Stimulated activated naive CD8-positive, alpha-beta T cell treated with anti-CD3 and anti-CD28 coated beads, Interleukin-15, Interleukin-2, amounts not matched to agents 100 ng/mL and 50 ng/mL, for 24 hours (primary cell): ENCODE measurements around the gene SLC23A1.

ENCODE experiments used
- H3K27ac Mint-ChIP-seq: one replicate; pipeline ENCODE4 v1.8.0; 2021; ENCODE audit warnings: mild to moderate bottlenecking, mixed read lengths
- H3K27me3 Mint-ChIP-seq: one replicate; pipeline ENCODE4 v1.8.0; 2021; ENCODE audit warnings: mixed read lengths
- H3K36me3 Mint-ChIP-seq: one replicate; pipeline ENCODE4 v1.8.0; 2021; ENCODE audit warnings: low read depth, mixed read lengths
- H3K4me1 Mint-ChIP-seq: one replicate; pipeline ENCODE4 v1.8.0; 2021; ENCODE audit warnings: low read depth, mixed read lengths
- H3K4me3 Mint-ChIP-seq: one replicate; pipeline ENCODE4 v1.8.0; 2021; ENCODE audit warnings: mild to moderate bottlenecking, mixed read lengths
- H3K9me3 Mint-ChIP-seq: one replicate; pipeline ENCODE4 v1.8.0; 2021; ENCODE audit warnings: mixed read lengths

The SLC23A1 gene

GRCh38 chr5:139396691-139397090 is 13.6 kb upstream of the SLC23A1 start:
- H3K36me3 Mint-ChIP-seq = peaks cover 5% of the 10 kb centered on the region
- H3K4me1 Mint-ChIP-seq = peaks cover 35% of the 10 kb centered on the region
- no peak overlapping the region for H3K27ac Mint-ChIP-seq
- no peak overlapping the region for H3K4me3 Mint-ChIP-seq
- no peaks in the 10 kb centered on the region for H3K27me3 Mint-ChIP-seq
- no peaks in the 10 kb centered on the region for H3K9me3 Mint-ChIP-seq

DNA sequence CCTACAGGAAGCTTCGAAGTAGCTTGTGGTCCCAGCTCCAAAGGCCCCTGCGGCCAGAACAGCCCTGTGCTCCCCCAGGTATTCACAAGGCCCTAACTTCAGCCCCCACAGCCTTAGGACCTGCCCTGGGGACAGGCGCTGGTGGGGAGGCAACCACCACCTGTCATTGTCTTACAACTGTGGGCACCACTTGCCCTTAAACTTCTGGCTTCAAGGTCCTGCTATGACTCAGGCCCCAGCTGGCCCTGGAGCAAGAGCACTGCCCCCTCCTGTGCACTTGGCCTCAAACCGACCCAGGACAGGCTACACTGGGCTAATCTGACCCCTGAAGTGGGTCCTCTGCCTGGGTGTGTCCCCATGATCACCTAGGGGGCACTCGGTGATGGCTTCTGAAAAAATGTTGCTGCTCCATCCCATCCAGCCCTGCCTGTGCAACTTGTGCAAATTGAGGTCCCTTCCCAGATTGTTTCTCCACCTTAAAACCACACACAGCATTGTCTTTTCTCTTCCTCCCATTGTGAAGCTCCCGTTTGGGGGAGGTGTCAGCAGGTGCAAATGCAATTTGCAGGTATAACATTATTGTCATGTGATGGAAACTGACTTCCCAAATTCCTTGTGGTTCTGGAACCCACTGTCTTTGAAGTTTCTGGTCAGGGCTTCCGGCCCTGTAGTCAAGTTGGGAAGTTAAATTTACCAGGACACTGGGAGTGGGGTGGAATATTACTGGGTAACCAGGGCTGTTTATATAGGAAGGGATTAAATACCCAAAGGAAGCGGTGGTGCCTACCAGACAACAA is 12.9 kb upstream of the SLC23A1 start:
- Mint-ChIP-seq H3K9me3 (no peaks in the 10 kb centered on the region), H3K27me3 (no peaks in the 10 kb centered on the region), H3K4me3 (peak overlapping the region; percentile 30), H3K36me3 (peaks cover 5% of the 10 kb centered on the region), H3K4me1 (peaks cover 42% of the 10 kb centered on the region), H3K27ac (no peak overlapping the region)

GRCh38 chr5:139394654-139395566 is 11.8 kb upstream of the SLC23A1 start, which contains the start of gene PROB1:
Gene PROB1 (minus strand): TSS chr5:139395104. CDS start chr5:139395081, 23 bp downstream.
- peaks cover 5% of the 10 kb centered on the region for H3K36me3 Mint-ChIP-seq
- H3K4me3 Mint-ChIP-seq = peak within 1 kb of the TSS; percentile 95
- H3K4me1 Mint-ChIP-seq = peaks cover 52% of the 10 kb centered on the region
- H3K9me3 Mint-ChIP-seq = no peaks in the 10 kb centered on the region
- H3K27me3 Mint-ChIP-seq = no peaks in the 10 kb centered on the region
- H3K27ac Mint-ChIP-seq = no peak within 1 kb of the TSS

DNA sequence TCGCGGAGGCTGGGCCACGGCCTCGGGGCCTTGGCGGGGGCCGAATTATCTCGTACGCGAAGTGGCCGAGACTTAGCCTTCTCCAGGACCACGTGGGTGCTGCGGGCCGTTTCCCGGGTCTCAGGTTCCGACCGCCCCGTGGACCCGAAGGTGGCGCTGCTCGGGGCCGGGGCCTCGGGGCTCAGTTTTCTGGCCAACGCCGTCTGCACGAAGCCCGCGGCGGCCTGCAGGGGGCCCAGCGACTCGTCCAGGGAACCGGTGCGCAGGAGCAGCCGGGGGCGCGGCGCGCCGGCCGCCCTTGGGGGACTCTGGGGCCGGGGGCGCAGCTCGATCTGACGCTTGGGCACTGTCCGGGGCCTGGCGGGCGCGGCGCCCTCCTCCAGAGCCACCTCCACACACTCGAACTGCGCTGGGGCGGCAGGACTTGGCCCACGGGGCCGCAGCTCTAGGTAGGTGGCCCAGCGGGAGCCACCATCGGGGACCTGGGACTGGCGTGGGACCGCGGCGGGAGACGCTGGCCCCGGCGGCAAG is 11.1 kb upstream of the SLC23A1 start:
- H3K4me1 Mint-ChIP-seq = peaks cover 52% of the 10 kb centered on the region
- H3K36me3 Mint-ChIP-seq = peaks cover 5% of the 10 kb centered on the region
- no peak overlapping the region for H3K27ac Mint-ChIP-seq
- H3K27me3 Mint-ChIP-seq = no peaks in the 10 kb centered on the region
- H3K9me3 Mint-ChIP-seq = no peaks in the 10 kb centered on the region
- H3K4me3 Mint-ChIP-seq = peak overlapping the region; percentile 95

DNA sequence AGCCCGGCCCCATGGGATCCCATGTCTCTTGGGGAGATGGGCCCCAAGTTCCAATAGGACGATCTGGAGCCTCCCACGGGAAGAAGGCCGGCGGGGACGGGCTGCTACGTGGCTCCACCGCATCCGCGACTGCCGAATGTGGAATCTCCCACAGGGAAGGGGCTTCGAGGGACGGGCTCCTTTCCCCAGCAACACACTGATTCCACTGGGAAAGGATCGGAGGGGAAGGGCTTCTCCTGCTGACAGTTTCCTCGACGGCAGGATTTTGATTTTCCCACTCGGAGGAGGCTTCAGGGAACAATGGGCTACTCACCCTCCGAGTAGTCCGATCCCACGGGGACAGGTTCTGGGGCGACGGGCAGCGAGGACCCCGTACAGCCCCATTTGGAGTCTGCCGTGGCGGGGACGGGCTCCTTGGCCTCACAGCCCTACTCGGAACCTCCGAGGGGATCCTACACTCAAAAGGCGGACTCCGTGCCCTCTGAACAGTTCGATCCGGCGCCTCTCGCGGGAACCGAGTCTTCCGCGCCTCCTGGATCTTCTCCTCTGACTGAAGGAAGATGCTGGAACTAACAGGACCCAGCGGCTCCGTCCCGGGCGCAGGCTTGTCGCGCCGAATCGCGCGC is 10.5 kb upstream of the SLC23A1 start:
- Mint-ChIP-seq H3K4me3 (peak overlapping the region; percentile 95), H3K27me3 (no peaks in the 10 kb centered on the region), H3K4me1 (peaks cover 55% of the 10 kb centered on the region), H3K9me3 (no peaks in the 10 kb centered on the region), H3K36me3 (peaks cover 5% of the 10 kb centered on the region), H3K27ac (peak overlapping the region; percentile 89)

DNA sequence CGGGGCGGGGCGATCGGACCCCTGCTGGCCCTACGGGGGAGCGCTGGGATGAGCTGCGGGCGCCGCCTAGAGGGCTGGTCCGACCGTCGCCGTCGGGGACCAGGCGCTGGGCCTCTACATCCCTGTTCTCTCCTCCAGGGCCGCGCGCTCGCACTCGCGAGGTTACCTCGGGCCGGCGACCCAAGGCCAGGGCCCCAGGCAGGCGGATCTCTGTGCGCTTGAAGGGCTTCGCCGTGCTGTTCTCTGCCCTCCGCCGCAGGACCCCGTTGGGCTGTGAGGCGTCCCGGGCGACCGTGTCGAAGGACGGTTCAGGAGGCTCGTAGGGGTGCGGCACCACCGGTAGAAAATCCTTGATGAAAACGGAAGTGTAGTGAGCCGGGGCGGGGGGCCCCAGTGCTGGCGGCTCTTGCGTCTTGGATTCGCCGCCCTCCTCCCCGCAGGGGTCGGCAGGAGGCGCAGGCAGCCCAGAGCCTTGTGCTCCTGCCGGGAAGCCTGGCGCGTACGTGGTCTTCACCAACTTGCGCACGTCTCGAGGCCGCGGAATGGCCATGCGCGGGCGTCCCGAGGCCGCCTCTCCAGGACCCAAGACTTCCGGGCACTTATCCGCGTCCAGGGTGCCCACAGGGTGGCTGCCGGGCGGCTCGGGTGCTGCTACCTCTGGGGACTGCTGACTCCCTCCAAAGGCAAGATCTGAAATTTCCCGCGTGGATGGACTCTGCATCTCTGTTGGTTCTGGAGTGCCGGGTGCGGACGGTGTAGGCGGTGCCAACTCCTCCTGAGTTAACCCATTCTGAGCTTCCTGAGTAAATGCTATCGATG is 9.8 kb upstream of the SLC23A1 start:
- H3K27me3 Mint-ChIP-seq = no peaks in the 10 kb centered on the region
- H3K36me3 Mint-ChIP-seq = peaks cover 5% of the 10 kb centered on the region

DNA sequence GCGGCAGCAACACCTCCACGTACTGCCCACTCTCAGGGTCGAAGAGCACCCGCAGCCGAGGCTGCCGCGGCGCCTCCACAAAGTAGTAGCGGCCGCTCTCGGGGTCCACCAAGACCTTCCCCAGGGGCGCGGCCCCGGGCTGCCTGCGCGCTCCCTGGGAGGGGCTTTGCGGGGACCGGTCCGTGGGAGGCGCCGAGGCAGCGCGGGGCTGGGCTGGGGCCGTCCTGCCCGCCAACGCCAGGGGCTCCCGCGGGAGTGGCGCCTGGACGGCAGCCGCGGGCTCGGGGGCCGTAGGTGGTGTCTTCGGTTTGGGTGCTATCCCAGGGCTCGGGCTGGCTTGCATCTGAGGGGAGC is 9.2 kb upstream of the SLC23A1 start:
- Mint-ChIP-seq H3K27ac (no peak overlapping the region), H3K27me3 (no peaks in the 10 kb centered on the region), H3K4me3 (peak overlapping the region; percentile 95), H3K4me1 (peaks cover 55% of the 10 kb centered on the region), H3K36me3 (peaks cover 5% of the 10 kb centered on the region), H3K9me3 (no peaks in the 10 kb centered on the region)

More for the DNA sequence above, 9.8 kb upstream of the SLC23A1 start:
- H3K27ac Mint-ChIP-seq = peak overlapping the region; percentile 89
- peaks cover 58% of the 10 kb centered on the region for H3K4me1 Mint-ChIP-seq
- no peaks in the 10 kb centered on the region for H3K9me3 Mint-ChIP-seq
- H3K4me3 Mint-ChIP-seq = peak overlapping the region; percentile 95

DNA sequence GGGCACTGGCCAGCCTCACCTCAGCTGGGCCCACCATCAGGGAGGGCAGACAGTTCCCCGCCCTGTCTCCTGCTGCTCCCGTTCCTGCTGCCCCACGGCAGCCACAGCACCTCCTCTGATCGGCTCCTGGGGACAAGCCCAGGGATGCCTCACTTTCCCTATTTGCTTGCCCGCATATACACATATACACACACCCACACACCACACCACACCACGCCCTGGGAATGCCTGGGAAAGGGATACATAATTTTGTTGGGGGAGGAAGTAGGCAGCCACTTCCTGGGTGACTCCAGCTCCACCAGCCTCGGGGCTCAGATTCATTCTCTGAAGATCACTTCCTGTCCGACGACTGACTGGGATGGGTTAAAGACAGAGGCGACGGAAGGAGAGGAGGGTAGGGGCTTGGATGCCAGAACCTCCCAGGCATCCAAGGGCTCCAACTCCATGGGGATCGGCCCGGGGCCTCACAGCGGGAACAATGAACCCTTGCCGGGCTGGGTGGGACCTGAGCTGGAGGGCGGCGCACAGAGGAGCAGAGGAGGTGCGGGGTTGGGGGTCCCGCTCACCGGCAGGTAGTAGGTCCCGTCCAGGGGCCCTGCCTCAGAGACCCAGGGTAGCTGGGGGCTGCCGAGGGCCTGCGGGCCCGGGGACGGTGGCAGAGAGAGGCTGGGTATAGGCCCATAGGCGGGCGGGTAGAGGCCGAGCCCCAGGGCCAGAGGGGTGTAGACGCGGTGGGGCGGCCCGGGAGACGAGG is 8.7 kb upstream of the SLC23A1 start:
- Mint-ChIP-seq H3K27ac (peak overlapping the region; percentile 98), H3K4me3 (peak overlapping the region; percentile 95), H3K4me1 (peaks cover 57% of the 10 kb centered on the region), H3K9me3 (no peaks in the 10 kb centered on the region), H3K27me3 (no peaks in the 10 kb centered on the region), H3K36me3 (peaks cover 5% of the 10 kb centered on the region)

DNA sequence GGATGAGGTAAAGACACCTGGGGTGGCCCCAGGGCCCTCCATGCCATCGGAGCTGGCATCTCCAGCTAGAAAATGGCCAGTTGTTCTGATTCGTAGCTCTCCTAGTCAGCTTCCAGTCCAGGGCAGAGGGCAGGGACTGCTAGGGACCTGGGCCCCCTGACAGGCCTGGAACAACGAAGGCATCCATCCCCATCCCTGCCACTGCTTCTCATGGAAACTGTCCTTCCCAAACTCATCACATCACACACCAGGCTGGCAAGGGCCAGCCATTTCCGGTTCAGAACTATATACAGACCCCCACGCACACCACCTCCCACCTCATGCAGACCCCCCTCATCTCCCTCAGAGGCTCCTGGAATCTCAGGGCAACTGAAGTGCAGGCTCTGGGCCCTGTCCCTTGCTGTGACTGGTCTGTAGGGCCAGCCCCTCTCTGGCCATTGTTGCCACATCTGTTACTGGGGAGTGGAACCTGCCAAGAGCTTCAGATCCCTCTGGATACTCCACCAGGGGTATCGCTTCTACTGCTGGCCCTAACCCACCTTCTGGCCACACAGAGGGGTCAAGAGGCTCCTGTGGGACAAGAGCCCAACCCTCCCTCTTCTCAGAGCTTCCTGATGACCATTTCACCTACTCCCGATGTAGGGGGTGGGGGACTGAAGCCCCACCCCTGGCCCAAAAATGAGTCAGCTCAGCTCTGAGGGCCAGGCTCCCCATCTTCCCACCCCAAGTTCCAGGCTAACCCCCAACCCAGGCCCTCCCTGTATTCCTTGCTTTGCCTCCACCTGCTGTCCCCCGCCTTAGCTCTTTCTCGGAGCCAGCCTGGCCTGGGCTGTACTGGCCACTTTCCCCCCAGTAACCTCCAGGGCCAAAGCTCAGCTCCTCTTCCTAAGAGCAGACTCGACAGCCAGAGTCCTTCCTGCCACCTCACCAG is 7.8 kb upstream of the SLC23A1 start:
- Mint-ChIP-seq H3K9me3 (no peaks in the 10 kb centered on the region), H3K27ac (peak overlapping the region; percentile 98), H3K4me3 (peak overlapping the region; percentile 95), H3K4me1 (peaks cover 57% of the 10 kb centered on the region), H3K27me3 (no peaks in the 10 kb centered on the region), H3K36me3 (peaks cover under 1% of the 10 kb centered on the region)

DNA sequence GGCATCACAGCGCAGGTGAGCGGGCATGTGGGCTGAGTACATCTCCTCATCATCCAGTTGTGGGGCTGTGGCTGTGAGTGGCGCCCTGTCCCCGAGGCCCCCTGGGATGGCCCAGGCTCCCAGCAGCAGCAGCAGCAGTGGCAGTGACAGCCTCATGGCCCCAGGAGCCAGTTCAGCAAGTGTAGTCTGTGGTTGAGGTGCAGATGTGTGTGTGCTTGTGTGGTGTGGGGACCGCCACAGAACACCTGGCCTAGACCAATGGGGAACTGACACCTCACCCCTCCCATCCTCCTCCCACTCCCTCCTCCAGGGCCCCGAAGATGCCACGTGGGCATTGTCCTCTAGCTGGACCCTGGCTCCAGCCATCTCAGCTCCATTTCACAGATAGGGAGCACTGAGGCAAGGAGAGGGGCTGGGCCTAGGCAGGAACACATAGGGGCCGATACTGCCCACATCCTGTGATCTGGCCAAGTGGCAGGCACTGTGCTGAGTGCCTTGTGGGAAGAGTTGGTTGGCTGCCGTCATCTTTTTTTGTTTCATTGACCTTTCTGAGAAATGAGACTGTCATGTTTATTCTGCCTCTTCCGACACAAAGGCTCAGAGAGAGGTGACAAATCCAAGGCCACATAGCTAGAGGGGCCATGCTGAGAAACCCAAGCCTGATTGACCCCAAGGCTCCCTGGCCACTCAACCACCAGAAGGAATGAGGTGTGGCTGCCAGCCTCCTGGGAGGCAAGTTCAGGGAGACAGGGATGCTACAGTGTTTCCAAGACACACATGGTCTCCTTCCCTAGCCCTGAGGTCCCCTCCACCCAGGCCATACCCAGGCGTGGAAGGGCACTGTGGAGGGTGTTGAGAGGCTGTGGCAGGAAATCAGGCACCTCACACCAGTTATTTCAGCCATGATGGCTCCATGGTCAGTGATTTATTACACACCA is 6.9 kb upstream of the SLC23A1 start, which contains the start of gene MZB1:
TSS of gene MZB1 (minus strand) at position 213 of the 938 bp plus-strand sequence. CDS start at position 156, 57 bp downstream.
- Mint-ChIP-seq H3K4me1 (peaks cover 67% of the 10 kb centered on the region), H3K27ac (peak within 1 kb of the TSS; percentile 98), H3K36me3 (no peaks in the 10 kb centered on the region), H3K27me3 (no peaks in the 10 kb centered on the region), H3K9me3 (no peaks in the 10 kb centered on the region), H3K4me3 (peak within 1 kb of the TSS; percentile 95)

GRCh38 chr5:139388198-139388821 is 5.2 kb upstream of the SLC23A1 start:
- H3K27ac Mint-ChIP-seq = peak overlapping the region; percentile 55
- peaks cover 72% of the 10 kb centered on the region for H3K4me1 Mint-ChIP-seq

More at GRCh38 chr5:139388198-139388821, 5.2 kb upstream of the SLC23A1 start:
- Mint-ChIP-seq H3K4me3 (peak overlapping the region; percentile 81), H3K27me3 (no peaks in the 10 kb centered on the region), H3K9me3 (no peaks in the 10 kb centered on the region), H3K36me3 (no peaks in the 10 kb centered on the region)
